ENCODE data around the gene STAMBP. TPM values are rescaled to one million over a fixed set of nuclear protein-coding genes. Genes with fewer than 3 reads are reported as not detected.
"Not testable (repeated sequence)": the region's sequence is repeated elsewhere in the genome, so short reads cannot be mapped to it uniquely, and the experiment has no call there.

STAMBP gene
- total and polyA plus RNA-seq, 2 of the 13 experiments (the other 11 are each of a cell fraction or from before 2014, with no cell fraction given): 49.6 to 53.2 TPM

DNA sequence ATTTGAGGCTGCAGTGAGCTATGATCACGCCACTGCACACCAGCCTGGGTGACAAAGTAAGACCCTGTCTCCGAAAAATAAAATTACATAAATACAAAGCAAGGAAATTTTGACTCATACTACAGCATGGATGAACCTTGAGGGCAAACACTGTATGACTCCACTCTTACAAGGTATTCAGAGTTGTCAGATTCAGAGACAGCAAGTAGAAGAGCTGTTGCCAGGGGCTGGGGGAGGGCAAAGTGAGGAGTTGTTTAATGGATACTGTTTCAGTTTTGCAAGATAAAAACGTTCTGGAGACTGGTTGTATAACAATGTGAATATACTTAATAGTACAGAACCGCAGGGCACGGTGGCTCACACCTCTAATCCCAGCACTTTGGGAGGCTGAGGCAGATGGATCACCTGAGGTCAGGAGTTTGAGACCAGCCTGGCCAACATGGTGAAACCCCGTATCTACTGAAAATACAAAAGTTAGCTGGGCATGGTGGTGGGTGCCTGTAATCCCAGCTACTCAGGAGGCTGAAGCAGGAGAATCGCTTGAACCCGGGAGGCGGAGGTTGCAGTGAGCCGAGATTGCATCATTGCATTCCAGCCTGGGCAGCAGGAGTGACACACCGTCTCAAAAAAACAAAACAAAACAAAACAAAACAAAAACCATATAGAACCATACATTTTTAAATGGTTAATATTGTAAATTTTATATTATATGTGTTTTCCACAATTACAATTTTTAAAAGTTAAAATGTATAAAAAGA is 59.0 kb downstream of the STAMBP start:
- H3K9ac ChIP-seq (ENCODE audit: insufficient read depth, low read depth, low read length); H3K4me2 ChIP-seq (ENCODE audit: low read depth, low read length); H2AFZ ChIP-seq (ENCODE audit: low read length); H3K4me3 ChIP-seq (replicated peaks in 1 of 3; ENCODE audit: insufficient read depth in 1 of 3, low read depth in 2 of 3, low read length in 3 of 3); intact Hi-C loops (cut with micrococcal nuclease; ENCODE audit: unreplicated experiment); H4K20me1 ChIP-seq (ENCODE audit: insufficient read depth, low read length); ATAC-seq; H3K36me3 ChIP-seq (replicated peaks in 1 of 2; ENCODE audit: control insufficient read depth in 1 of 2, insufficient read depth in 2 of 2, low read length in 2 of 2); H3K79me2 ChIP-seq (ENCODE audit: insufficient read depth, low read length); POLR2A ChIA-PET; H3K9me3 ChIP-seq (ENCODE audit: low read length); CTCF ChIA-PET (ENCODE audit: low intra/inter-chr PET ratio, low total read pairs); FAIRE-seq; DNase-seq (ENCODE audit: low spot score); BruUV-seq (replicated peaks); in situ Hi-C loops (cut with HindIII; ENCODE audit: extremely low pct_ligation_motif_present, low pct_unique_long_range_greater_than_20kb); H3K27ac ChIP-seq (ENCODE audit: extremely low read length, insufficient read depth, low read length); TF ChIP-seq ATF7 (CRISPR knock-in tag; IDR thresholded peaks at IDR 0.05): not testable (repeated sequence)
- H3K4me1 ChIP-seq (ENCODE audit: insufficient read depth, low read length): peaks cover 12% of the 10 kb centered on the region
- WGBS (ENCODE audit: low lambda C conversion rate): 39% methylated on average over 11 of the region's 11 CpGs
- peaks cover 0 to 26% of the 10 kb centered on the region in 2 experiments for H3K27me3 ChIP-seq (ENCODE audit: control insufficient read depth in 1 of 2, insufficient read depth in 2 of 2, low read length in 2 of 2)
- TF ChIP-seq ZNF460 (CRISPR knock-in tag; IDR thresholded peaks at IDR 0.05; ENCODE audit: borderline replicate concordance) (peak; percentile 26; the same call in 1 of the 2 replicates), TEAD3 (CRISPR knock-in tag; optimal IDR thresholded peaks at IDR 0.05; ENCODE audit: borderline replicate concordance) (peak; percentile 49), CEBPG (CRISPR knock-in tag; IDR thresholded peaks at IDR 0.05) (peak; percentile 65), ATF4 (CRISPR knock-in tag; IDR thresholded peaks at IDR 0.05) (peak in 1 of 2 experiments; percentile 82; a peak in 2 of 4 replicates), ATF7 (IDR thresholded peaks at IDR 0.05) (peak; percentile 75), ATF3 (CRISPR knock-in tag; IDR thresholded peaks at IDR 0.05) (0 out of 2 replicates have a peak, but pooled peaks have one; percentile 11), ZNF770 (CRISPR knock-in tag; IDR thresholded peaks at IDR 0.05) (peak; percentile 83)
